ENCODE results near the gene CITED1.
A peak's percentile ranks its signal among the peaks of the same experiment; 100 is the strongest.

CITED1 gene

DNA sequence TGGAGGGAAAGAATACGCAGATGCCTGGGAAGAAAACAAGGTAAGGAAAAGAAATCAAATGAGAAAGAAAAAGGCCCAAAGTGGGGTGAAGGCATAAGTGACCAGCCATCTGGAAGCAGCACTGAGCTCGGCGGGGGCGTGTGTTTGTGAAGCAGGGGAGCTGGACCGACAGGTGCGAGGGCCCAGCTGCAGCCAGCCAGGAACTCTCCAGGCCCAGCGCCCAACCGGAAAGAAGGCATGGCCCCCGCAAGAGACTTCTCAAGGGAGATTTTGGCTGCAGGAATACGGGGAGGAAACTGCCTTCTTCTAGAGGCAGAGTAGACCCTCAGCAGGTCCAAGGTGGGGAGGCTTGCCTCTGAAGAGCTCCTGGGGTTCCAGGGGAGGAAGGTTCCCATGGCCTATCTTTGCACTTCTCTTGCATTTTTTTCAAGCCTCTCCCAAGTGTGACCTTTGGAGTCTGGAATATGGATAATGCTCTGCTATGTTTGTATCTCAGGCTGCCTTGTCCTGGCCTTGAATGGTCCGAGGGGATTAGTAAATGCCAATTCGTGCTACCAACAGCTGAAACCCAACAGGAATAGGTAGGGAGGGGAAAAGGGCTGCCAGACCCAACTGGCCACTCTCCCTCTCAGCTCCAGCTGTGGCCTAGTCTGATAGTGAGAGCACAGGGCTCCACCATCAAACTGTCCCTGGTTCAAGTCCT lies 10.8 kb upstream of the CITED1 start:
- Mint-ChIP-seq H3K9me3 (no peaks in the 10 kb centered on the region), H3K4me3 (no peak overlapping the region), H3K27me3 (peaks cover 48% of the 10 kb centered on the region), H3K4me1 (ENCODE audit: low read depth) (no peaks in the 10 kb centered on the region), H3K27ac (no peak overlapping the region), H3K36me3 (ENCODE audit: low read depth) (no peaks in the 10 kb centered on the region)
- no peak for DNase-seq

GRCh38 chrX:72314881-72315280 lies 9.2 kb upstream of the CITED1 start:
- H3K9me3 Mint-ChIP-seq: no peaks in the 10 kb centered on the region
- no peak overlapping the region for H3K27ac Mint-ChIP-seq
- no peak for DNase-seq
- H3K4me1 Mint-ChIP-seq (ENCODE audit: low read depth): no peaks in the 10 kb centered on the region
- peaks cover 58% of the 10 kb centered on the region for H3K27me3 Mint-ChIP-seq
- H3K36me3 Mint-ChIP-seq (ENCODE audit: low read depth): no peaks in the 10 kb centered on the region
- H3K4me3 Mint-ChIP-seq: no peak overlapping the region

DNA sequence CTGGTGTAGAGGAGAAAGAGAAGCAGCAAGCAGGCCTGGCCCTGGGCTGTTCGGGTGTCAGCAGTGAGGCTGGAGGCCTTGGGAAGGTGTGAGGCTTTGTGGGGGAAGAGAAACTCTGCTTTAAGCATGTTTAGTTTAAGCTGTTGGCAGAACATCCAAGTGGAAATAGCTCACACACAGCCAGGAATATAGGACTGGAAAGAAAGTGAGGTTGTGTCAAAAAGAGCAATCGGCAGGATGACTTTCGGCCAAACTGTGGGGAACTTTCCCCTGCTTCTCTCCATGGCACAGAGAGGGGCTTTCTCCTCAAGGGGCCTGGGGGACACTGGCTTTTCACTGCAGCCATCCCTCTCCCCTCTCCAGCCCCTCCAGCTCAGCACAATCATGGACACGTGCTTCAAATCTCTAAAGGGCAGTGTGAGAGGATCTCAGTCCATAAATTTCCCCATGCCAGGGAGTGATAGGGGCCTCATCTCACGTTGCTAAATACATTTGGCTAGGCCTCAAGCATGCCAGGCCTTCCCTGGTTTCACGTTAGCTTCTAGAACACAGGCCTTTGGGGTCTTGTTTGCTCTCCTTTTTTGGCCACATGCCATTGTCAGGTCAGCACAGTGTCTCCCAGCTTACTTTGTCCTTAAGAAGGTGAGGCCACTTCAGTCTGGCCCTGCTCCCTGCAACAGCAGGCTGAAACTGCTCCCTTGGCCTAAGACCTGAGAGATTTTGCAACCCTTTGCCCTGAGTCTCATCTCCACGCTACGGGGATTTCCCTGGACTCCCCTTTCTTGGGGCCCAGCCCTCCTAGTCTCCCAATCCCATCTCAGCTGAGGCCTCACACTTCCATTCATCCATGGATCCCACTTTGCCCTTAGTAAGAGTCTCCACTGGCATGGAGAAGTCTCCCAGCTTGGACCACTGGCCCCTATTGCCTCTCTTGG lies 8.3 kb upstream of the CITED1 start:
- Mint-ChIP-seq H3K4me3 (no peak overlapping the region), H3K9me3 (no peaks in the 10 kb centered on the region), H3K27ac (no peak overlapping the region), H3K4me1 (ENCODE audit: low read depth) (peaks cover 4% of the 10 kb centered on the region), H3K36me3 (ENCODE audit: low read depth) (no peaks in the 10 kb centered on the region), H3K27me3 (peaks cover 68% of the 10 kb centered on the region)
- no peak for DNase-seq

- H3K4me1 Mint-ChIP-seq (ENCODE audit: low read depth): peaks cover 18% of the 10 kb centered on the region
- H3K4me3 Mint-ChIP-seq: no peak overlapping the region
- no peaks in the 10 kb centered on the region for H3K9me3 Mint-ChIP-seq
- no peaks in the 10 kb centered on the region for H3K36me3 Mint-ChIP-seq (ENCODE audit: low read depth)
- DNase-seq: no peak
- H3K27me3 Mint-ChIP-seq: peaks cover 78% of the 10 kb centered on the region
- no peak overlapping the region for H3K27ac Mint-ChIP-seq
These were observed 6.7 kb upstream of the CITED1 start for GRCh38 chrX:72312311-72312940.

GRCh38 chrX:72309297-72310071 lies 3.8 kb upstream of the CITED1 start:
- no peak overlapping the region for H3K4me3 Mint-ChIP-seq
- H3K36me3 Mint-ChIP-seq (ENCODE audit: low read depth): no peaks in the 10 kb centered on the region
- H3K27me3 Mint-ChIP-seq: peaks cover 85% of the 10 kb centered on the region

DNA sequence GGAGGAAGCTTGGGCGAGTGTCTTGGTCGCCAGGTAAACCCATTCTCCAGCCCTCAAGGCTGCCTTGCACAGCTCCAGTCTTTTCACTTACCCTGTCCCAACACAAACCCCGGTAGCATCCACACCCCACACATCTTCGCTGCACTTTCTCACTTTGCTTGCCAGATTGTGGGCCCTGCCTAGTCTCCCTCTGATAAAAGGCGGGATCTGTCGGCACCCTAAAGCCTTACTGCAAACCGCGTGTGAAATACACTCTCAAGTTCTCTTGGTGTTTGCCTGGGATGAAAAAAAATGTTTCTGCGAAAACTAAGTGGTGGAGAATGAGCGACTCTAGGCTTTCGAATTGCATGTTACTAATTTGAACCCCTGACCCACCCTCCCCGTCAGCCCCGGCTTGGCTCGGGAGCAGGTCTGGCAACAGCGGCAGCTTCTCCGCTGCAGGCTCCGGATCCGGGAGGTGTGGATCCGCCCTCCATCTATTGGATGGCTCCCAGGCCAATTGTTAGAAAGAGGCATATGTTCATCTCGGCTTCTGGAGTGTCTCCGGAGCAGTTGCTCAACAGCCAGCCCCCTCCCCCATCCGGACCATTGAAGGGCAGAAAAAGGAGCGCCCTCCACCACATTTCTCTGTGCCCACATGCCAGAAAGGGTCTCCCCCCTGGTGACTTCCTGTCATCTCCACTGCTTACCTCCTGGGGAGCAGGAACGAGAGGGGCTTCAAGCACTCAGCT lies 3.0 kb upstream of the CITED1 start:
- peak; percentile 59 for DNase-seq
- H3K9me3 Mint-ChIP-seq: no peaks in the 10 kb centered on the region
- peak overlapping the region; percentile 42 for H3K4me3 Mint-ChIP-seq
- no peak overlapping the region for H3K27ac Mint-ChIP-seq
- peaks cover 84% of the 10 kb centered on the region for H3K27me3 Mint-ChIP-seq
- H3K4me1 Mint-ChIP-seq (ENCODE audit: low read depth): peaks cover 38% of the 10 kb centered on the region
- H3K36me3 Mint-ChIP-seq (ENCODE audit: low read depth): no peaks in the 10 kb centered on the region

More at GRCh38 chrX:72309297-72310071, 3.8 kb upstream of the CITED1 start:
- peaks cover 36% of the 10 kb centered on the region for H3K4me1 Mint-ChIP-seq (ENCODE audit: low read depth)
- no peaks in the 10 kb centered on the region for H3K9me3 Mint-ChIP-seq
- DNase-seq: no peak
- no peak overlapping the region for H3K27ac Mint-ChIP-seq

GRCh38 chrX:72308209-72308565 lies 2.5 kb upstream of the CITED1 start:
- peaks cover 84% of the 10 kb centered on the region for H3K27me3 Mint-ChIP-seq
- H3K4me1 Mint-ChIP-seq (ENCODE audit: low read depth): peaks cover 38% of the 10 kb centered on the region
- DNase-seq: no peak
- peak overlapping the region; percentile 42 for H3K4me3 Mint-ChIP-seq
- no peaks in the 10 kb centered on the region for H3K9me3 Mint-ChIP-seq
- H3K27ac Mint-ChIP-seq: no peak overlapping the region
- H3K36me3 Mint-ChIP-seq (ENCODE audit: low read depth): no peaks in the 10 kb centered on the region

- Mint-ChIP-seq H3K27ac (no peak overlapping the region), H3K27me3 (peaks cover 84% of the 10 kb centered on the region), H3K36me3 (ENCODE audit: low read depth) (no peaks in the 10 kb centered on the region), H3K4me1 (ENCODE audit: low read depth) (peaks cover 38% of the 10 kb centered on the region), H3K9me3 (no peaks in the 10 kb centered on the region), H3K4me3 (peak overlapping the region; percentile 52)
- DNase-seq: no peak
These were observed 1.9 kb upstream of the CITED1 start for GRCh38 chrX:72307646-72308051.

DNA sequence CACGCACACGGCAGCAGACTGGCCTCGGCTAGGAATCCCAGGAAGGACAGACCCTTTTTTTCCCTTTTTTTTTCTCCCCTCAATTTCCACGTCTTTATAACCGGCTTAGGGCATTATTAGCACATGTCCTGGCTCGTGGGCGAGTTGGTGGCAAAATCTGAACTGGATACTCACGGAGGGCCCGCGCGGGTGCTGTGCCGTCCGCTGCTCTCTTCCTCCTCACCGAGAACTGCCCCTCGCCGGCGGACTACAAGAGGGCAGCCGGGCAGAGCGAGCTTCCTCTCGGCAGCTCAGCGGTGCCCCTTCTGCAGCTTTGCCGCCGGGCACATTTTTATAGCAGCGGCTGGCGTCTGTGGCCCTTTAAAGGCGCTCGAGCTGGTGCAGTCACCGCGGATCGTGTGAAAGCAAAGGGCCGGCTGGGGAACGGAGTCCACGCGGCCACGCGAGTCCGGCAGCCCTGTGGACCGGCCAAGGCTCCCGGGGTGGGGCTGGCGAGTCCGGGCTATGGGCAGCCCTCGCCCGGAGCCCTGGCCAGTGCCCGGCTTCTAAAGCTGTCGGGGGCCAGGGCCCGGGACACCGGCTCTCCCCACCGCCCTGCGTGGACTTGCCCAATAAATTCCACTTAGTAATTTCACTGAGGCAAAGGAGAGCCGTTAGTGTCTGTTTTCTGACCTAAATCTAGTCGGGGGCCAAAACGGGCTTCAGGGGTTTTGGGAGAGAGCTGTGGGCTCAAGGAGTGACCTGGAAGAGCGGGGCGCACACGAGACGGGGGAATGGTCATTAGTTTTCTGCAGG lies 1.3 kb upstream of the CITED1 start:
- peaks cover 84% of the 10 kb centered on the region for H3K27me3 Mint-ChIP-seq
- H3K9me3 Mint-ChIP-seq: no peaks in the 10 kb centered on the region
- peak overlapping the region; percentile 27 for H3K27ac Mint-ChIP-seq
- peak overlapping the region; percentile 73 for H3K4me3 Mint-ChIP-seq
- peak; percentile 48 for DNase-seq
- H3K4me1 Mint-ChIP-seq (ENCODE audit: low read depth): peaks cover 38% of the 10 kb centered on the region
- H3K36me3 Mint-ChIP-seq (ENCODE audit: low read depth): no peaks in the 10 kb centered on the region

DNA sequence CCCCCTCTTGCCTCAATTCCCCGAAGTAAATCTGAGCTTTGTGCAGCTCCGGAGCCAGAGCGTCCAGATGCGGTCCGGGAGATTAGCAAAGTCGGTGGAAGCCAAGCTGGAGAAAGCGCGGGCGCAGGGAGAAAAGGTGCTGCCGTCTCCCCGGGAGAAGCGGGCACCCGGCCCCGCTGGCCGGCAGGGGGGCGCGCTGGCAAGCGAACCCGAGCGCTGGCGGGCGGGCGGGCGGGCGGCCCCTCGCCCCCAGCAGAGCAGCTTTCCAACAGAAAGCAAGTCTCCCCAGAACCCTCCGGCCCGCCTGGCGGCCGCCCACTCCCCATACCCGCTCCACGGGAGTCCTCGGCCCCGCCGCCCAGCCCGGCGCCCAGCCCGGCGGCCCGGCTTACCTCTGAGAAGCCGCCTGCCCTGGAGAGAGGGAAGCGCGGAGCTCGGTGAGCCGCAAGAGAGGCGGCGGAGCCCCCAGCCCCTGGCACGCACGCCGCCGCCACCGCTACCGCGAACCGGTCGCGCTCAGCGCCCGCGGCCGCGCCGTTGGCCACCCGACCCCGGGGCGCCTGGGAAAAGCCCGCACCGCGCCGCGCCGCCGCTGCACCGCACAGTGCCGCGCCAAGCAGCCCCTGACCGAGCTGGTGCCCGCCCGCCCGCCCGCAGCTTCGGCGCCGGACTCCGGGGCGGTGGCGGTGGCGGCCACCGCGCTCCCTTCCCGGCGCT lies 529 bp upstream of the CITED1 start:
- Mint-ChIP-seq H3K4me3 (peak overlapping the region; percentile 68), H3K9me3 (no peaks in the 10 kb centered on the region), H3K27ac (no peak overlapping the region), H3K4me1 (ENCODE audit: low read depth) (peaks cover 38% of the 10 kb centered on the region), H3K27me3 (peaks cover 87% of the 10 kb centered on the region), H3K36me3 (ENCODE audit: low read depth) (no peaks in the 10 kb centered on the region)
- peak; percentile 36 for DNase-seq

- Mint-ChIP-seq H3K9me3 (no peaks in the 10 kb centered on the region), H3K27ac (no peak overlapping the region), H3K36me3 (ENCODE audit: low read depth) (no peaks in the 10 kb centered on the region), H3K4me3 (peak overlapping the region; percentile 54), H3K27me3 (peaks cover 91% of the 10 kb centered on the region), H3K4me1 (ENCODE audit: low read depth) (peaks cover 38% of the 10 kb centered on the region)
- peak; percentile 40 for DNase-seq
These were observed 837 bp downstream of the CITED1 start for GRCh38 chrX:72304877-72305276.

GRCh38 chrX:72301781-72302180 lies 3.9 kb downstream of the CITED1 start:
- Mint-ChIP-seq H3K4me1 (ENCODE audit: low read depth) (peaks cover 15% of the 10 kb centered on the region), H3K4me3 (no peak overlapping the region), H3K27me3 (peaks cover 88% of the 10 kb centered on the region), H3K36me3 (ENCODE audit: low read depth) (no peaks in the 10 kb centered on the region), H3K27ac (no peak overlapping the region), H3K9me3 (no peaks in the 10 kb centered on the region)
- no peak for DNase-seq

Data from activated T-cell treated with anti-CD3 and anti-CD28 coated beads, Interleukin-2, amount 50 U/mL, for 24 hours (primary cell).